Esophagus mucosa (tissue), 1 donor: Measurements from ENCODE around the gene ATP1B2. TPM values are rescaled to one million over a fixed set of nuclear protein-coding genes. Genes with fewer than 3 reads are reported as not detected.
A peak's percentile ranks its signal among the peaks of the same experiment; 100 is the strongest.
"Not testable (repeated sequence)": the region's sequence is repeated elsewhere in the genome, so short reads cannot be mapped to it uniquely, and the experiment has no call there.

ENCODE experiments used
- ATAC-seq: fragments of 200-7000 bp; cut with Tn5 transposase; one replicate; pipeline ENCODE4 v1.9.1; 2020
- total RNA-seq: library from RNA; stranded (reverse); gene quantifications from one replicate; pipeline ENCODE4 v1.2.4, GENCODE V29; 2023
- donor health status: DM: yes; HTN: yes; CAD: no.

Gene ATP1B2, protein sequence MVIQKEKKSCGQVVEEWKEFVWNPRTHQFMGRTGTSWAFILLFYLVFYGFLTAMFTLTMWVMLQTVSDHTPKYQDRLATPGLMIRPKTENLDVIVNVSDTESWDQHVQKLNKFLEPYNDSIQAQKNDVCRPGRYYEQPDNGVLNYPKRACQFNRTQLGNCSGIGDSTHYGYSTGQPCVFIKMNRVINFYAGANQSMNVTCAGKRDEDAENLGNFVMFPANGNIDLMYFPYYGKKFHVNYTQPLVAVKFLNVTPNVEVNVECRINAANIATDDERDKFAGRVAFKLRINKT
- 0.36 TPM for total RNA-seq

DNA sequence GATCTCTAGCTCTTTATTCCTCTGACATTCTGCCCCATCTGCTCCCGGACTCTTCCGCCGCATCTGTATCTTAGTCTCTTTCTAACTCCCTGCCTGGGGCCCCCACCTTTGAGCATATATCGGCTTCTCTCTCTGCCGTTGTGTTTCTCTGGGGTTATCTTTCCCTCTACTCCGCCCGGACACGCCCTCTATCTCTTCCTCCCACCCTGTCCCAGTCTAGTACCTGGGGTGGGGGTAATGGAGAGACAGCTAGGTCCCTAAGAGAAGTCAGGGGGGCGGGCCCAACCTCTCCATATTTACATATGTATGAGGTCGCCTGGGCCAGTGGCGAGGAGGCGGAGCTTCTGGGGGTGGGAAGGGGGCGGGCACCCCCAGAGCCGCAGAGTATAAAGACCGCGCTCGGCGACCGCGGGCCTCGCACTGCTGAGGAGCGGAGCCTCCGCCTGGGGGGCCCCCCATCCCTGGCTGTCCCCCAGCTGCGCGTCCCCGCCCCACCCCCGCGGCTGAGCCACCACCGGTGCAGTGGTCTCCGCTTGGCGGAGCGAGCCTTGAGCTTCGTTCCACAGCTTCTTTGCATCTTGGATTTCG is at the start of gene ATP1B2:
Gene ATP1B2 (plus strand): TSS at position 418 of the 588 bp plus-strand sequence. CDS start 593 bp downstream, outside the sequence.
- ATAC-seq: peak; percentile 69

- no peak for ATAC-seq
Measured at GRCh38 chr17:7606280-7606679, 44.4 kb upstream of the ATP1B2 start.

DNA sequence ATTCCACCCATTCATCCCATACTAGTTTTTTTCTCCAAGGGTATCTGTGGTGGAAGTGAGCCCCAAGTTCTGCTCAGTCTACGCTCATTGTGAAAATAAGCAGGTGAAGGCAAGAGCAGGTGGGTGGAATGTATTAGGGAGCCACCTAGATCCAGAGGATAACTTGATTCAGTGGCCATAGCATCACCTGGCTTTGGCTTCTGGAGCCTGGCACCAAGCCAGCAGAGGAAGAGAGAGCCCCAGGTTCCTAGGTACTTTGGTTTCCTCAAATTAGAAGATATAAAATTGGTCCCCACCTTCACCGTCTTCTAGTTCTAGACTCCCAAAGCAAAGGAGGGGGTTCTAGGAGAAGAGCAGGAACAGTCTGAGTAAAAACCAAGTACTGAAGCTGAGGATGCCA is 40.1 kb upstream of the ATP1B2 start:
- ATAC-seq: no peak

DNA sequence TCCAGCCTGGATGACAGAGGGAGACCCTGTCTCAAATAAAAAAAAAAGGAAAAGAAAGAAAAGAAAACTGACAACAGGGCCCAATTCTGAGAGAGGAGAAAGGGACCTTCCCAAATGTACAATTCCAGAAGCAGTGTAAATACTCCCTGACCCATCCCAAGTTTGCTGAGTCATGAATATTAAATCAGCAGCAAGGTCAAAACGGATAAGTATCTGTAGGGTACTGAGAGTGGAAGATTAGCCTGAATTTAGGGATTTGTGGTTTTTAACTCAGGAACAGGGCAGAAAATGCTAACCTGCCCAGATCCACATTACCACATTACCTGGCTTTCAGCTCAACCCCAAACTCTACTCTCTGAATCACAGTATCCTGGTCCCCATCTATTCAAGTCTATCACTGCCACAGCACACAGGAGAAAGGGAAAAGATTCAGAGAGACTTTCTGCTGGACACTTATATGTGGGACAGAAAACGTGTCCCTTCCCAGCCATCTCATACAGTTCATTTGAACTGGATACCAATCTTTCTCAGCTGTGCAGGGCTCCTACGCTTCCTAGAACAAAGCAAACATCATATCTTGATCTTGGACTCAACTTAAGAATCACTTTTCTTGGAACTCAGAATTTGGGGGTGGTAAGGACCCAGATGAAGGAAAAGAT is 39.0 kb upstream of the ATP1B2 start:
- no peak for ATAC-seq

GRCh38 chr17:7612294-7612640 is 38.5 kb upstream of the ATP1B2 start:
- no peak for ATAC-seq

DNA sequence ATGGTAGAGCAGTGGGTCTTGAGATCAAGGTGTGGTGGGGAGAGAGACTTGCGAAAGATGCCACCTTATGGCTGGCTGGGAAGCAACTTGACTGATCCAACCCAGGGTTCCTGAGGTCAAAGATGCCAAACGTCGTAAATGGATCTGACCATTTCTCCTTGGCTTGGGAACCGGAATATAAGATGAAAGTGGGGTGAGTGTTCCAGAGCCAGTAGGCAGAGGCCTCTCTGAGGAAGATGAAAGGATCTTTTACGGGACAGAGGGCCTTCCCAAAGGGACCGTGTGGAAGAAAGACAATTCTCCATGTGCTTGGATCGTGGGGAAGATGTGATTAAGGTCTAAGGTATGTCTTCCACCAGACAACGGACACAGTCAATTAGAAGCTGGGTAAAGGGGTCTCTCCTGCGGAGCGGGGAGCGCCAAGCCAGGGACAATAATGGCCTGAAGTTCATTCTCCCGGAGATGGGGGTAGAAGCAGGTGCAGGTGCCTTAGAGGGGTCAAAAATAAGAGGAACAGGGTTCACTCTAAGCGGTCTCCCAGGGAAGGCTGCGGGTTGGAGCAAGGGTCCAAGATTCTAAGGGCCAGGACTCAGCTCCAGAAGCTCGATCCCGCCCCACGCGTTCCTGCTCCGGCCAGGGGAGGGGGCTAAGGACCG is 36.8 kb upstream of the ATP1B2 start:
- no peak for ATAC-seq

DNA sequence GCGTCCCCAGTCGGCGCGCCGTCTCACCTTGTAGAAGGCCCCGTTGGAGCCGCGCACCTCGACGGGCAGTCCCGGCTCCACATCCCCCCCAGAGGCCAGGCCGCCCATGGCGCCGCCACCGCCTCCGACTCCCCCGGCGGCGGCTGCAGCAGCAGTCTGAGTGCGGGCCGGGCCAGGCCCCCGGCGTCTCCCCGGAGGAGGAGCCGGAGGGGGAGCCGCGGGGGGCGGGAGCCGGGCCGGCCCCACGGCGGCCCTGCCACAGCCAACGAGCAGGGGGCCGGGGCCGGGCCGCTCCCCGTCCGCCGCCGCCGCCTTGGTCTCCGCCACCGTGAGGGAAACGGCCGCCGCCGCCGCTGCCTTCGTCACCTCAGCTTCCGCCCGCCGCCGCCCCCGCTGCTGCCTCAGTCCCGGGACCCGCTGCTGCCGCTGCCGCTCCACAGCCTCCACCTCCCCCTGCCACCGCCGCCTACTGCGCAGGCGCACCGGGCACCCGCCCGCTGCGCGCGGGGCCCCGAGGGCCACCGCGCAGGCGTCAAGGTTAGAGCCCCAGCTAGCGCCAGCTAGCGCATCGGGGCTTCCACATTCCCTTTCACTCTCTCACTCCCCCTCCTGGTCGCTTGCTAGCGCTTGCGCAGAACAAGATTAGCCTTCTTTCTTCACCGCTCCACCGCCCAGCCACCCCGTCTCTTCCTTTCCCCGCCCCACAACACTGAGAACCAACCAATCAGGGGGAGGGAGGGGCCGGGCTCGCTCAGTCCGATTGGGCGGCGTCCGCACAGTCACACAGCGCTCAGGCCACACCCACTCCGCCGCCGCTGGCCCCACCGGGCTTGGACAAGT is 36.1 kb upstream of the ATP1B2 start, which contains the start of gene FXR2:
Gene FXR2 (minus strand): TSS at position 473 of the 840 bp plus-strand sequence. CDS start 365 bp downstream, at position 108.
- ATAC-seq: peak; percentile 99

GRCh38 chr17:7615265-7615747 is 35.4 kb upstream of the ATP1B2 start:
- no peak for ATAC-seq

- no peak for ATAC-seq
Measured at GRCh38 chr17:7618608-7619007, 32.1 kb upstream of the ATP1B2 start.

GRCh38 chr17:7620835-7621234 is 29.9 kb upstream of the ATP1B2 start:
- ATAC-seq: no peak

DNA sequence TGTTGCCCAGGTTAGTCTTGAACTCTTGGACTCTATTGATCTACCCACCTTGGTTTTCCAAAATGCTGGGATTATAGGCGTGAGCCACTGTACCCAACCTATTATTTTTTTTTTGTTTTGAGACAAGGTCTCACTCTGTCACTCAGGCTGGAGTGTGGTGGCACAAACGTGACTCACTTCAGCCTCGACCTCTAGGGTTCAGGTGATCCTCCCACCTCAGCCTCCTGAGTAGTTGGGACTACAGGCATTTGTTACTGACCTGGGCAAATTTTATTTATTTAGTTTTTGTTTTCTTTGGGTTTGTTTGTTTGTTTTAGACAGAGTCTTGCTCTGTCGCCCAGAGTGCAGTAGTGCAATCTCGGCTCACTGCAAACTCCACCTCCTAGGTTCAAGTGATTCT is 27.1 kb upstream of the ATP1B2 start:
- no peak for ATAC-seq

DNA sequence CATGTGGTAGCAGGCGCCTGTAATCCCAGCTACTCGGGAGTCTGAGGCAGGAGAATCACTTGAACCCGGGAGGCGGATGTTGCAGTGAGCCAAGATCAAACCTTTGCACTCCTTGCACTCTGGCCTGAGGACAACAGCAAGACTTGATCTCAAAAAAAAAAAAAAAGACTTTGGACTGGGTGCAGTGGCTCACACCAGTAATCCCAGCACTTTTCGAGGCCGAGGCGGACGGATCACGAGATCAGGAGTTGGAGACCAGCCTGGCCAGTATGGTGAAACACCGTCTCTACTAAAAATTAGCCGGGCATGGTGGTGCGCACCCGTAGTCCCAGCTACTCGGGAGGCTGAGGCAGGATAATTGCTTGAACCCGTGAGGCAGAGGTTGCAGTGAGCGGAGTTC is 25.0 kb upstream of the ATP1B2 start:
- ATAC-seq: not testable (repeated sequence)

DNA sequence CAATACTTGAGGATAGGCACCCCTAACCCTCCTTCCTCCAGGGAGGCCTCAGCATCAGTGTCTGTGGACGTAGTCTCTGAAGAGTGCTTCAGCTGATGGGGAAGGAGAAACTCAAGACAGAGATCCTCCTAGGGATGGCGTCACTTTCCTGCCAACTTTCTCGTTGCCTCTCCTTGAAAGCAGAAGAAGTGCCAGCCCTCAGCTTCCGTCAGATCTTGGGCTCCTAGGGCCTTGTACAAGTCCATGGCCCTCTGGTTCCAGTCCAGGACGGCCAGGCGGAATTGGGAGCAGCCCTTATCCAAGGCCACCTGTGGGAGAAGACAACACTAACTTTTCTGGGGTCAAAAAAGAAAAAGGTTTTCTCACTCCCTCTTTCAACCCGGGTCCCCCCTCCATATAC is 24.4 kb upstream of the ATP1B2 start:
- no peak for ATAC-seq

DNA sequence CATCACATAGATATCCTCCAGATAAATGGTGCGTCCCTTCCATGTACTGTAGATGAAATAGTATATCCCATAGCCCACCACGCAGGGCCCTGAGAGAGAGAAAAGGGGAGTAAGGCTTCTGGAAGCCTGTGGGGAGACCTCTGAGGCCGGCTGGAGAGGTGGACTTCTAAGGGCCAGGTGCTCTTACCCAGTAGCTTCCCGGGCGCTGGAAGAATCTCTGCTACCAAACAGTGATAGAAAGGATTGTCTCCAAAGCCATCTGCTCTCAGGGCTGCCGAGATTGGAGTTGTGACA is 23.8 kb upstream of the ATP1B2 start:
- ATAC-seq: peak; percentile 3

GRCh38 chr17:7627250-7628121 is 23.2 kb upstream of the ATP1B2 start, which contains the start of gene SAT2:
TSS of gene SAT2 (minus strand) at chr17:7627821. CDS start at chr17:7627635, 186 bp downstream.
- peak; percentile 94 for ATAC-seq

- no peak for ATAC-seq
Measured at GRCh38 chr17:7629939-7630571, 20.7 kb upstream of the ATP1B2 start, which contains the start of gene SHBG. TSS of gene SHBG (plus strand) at chr17:7630135. CDS start at chr17:7630173, 38 bp downstream.

- ATAC-seq: no peak
Measured at GRCh38 chr17:7631398-7632380, 19.0 kb upstream of the ATP1B2 start.

DNA sequence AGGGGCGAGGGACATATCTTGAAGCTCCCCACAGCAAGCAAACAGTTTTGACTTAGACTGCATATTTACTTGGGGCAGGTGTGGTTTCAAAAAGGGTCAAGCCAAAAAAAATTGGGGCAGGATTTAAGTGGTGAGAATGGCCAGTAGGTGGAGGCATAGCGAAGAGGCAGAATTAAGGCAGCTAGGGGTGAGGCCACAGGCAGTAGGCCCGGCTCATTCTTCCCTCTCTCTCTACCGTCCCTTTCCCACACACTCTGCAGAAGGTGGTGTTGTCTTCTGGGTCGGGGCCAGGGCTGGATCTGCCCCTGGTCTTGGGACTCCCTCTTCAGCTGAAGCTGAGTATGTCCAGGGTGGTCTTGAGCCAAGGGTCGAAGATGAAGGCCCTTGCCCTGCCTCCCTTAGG is 18.2 kb upstream of the ATP1B2 start:
- ATAC-seq: peak; percentile 51

DNA sequence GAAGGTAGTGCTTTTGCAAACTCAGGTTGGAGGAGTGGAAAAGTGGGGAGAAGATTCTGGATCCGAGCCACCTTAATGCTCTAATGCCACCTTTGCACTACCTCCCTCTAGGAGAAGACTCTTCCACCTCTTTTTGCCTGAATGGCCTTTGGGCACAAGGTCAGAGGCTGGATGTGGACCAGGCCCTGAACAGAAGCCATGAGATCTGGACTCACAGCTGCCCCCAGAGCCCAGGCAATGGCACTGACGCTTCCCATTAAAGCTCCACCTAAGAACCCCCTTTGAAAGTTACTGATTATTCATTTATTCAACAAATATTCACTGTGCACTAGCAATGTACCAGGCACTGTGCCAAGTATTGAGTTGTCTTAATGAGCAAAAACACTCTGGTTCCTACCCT is 17.6 kb upstream of the ATP1B2 start:
- no peak for ATAC-seq
